BE2C (cell line): Measurements from ENCODE around the gene POFUT1.

Source experiments
- DNase-seq: peaks from one replicate; pipeline ENCODE4 v3.0.0-alpha.2; 2020
- H3K27me3 ChIP-seq: fragments of 250-450 bp; sonication (Bioruptor Pico); 2 replicates; pipeline ENCODE4 v1.5.1; 2020; ENCODE audit warnings: mild to moderate bottlenecking
- H3K36me3 ChIP-seq: fragments of 250-450 bp; sonication (Bioruptor Pico); 2 replicates; pipeline ENCODE4 v1.5.1; 2020; ENCODE audit warnings: mild to moderate bottlenecking
- H3K4me1 ChIP-seq: fragments of 250-450 bp; sonication (Bioruptor Pico); 2 replicates; pipeline ENCODE4 v1.5.1; 2020
- H3K4me3 ChIP-seq: 2 replicates; pipeline ENCODE4 v1.5.1; 2011; ENCODE audit warnings: low read depth, low read length
- H3K9me3 ChIP-seq: fragments of 250-450 bp; sonication (Bioruptor Pico); 2 replicates; pipeline ENCODE4 v1.5.1; 2020
- CTCF ChIP-seq: IDR thresholded peaks from 2 replicates; pipeline ENCODE4 v1.5.1; 2012; ENCODE audit warnings: mild to moderate bottlenecking, low read depth, low read length

Gene POFUT1

DNA sequence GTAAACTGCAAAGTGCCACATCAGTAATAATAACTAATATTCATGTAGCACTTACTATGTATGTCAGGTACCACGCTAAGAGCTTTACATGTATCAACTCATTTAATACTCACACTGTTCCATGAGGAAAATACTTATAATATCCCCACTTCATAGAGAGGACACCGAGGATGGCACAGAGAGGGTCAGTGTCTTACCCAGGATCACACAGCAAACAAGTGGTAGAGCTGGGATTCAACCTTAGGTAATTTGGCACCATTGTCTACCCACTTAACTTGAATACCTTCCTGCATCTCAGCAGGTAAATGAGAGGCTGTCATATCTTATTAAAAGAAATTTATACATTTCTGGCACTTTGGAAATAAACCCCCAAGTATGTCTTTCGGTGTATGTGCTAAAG lies 8.0 kb downstream of the POFUT1 start:
- H3K4me1 ChIP-seq: peaks cover 3% of the 10 kb centered on the region
- no peaks in the 10 kb centered on the region for H3K27me3 ChIP-seq
- H3K36me3 ChIP-seq: peaks cover 57% of the 10 kb centered on the region
- H3K4me3 ChIP-seq: no peak overlapping the region
- TF ChIP-seq CTCF: no peak
- DNase-seq: no peak
- no peaks in the 10 kb centered on the region for H3K9me3 ChIP-seq

GRCh38 chr20:32216179-32217142 lies 8.8 kb downstream of the POFUT1 start:
- Histone ChIP-seq H3K4me1 (peaks cover 3% of the 10 kb centered on the region), H3K27me3 (no peaks in the 10 kb centered on the region), H3K9me3 (no peaks in the 10 kb centered on the region), H3K36me3 (peaks cover 62% of the 10 kb centered on the region), H3K4me3 (no peak overlapping the region)
- DNase-seq: no peak
- TF ChIP-seq CTCF: no peak

DNA sequence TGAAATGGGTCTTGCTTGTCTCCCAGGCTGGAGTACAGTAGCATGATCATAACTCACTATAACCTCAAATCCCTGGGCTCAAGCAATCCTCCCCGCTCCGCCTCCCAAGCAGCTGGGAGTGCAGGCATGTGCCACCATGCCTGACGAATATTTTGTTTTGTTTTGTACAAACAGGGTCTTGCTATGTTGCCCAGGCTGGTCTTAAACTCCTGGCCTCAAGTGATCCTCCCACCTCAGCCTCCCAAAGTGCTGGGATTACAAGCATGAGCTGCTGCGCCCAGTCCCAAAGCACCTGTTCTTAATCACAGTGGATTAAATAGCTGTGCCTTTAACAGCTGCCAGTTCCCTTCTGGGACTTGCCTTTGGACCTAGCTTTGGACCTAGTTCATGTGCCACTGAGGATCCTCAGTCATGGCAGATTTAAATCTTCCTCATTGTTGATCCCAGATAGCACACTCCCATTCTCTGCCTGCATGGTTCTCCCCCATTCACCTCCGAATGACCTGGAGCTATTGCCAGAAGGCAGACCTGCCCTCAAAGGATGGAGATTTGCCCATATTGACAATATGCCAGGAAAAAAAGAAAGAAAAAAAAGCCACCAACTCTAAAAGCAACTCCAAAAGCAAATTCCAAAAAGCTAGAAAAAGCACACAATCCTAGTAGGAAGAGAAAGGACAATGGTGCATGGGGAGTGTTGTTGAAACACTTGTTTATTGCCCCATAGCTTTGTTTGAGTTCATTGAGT lies 10.6 kb downstream of the POFUT1 start:
- Histone ChIP-seq H3K4me1 (peaks cover 3% of the 10 kb centered on the region), H3K9me3 (no peaks in the 10 kb centered on the region), H3K27me3 (no peaks in the 10 kb centered on the region), H3K36me3 (peaks cover 76% of the 10 kb centered on the region), H3K4me3 (no peak overlapping the region)
- no peak for DNase-seq
- no peak for TF ChIP-seq CTCF

- Histone ChIP-seq H3K4me1 (no peaks in the 10 kb centered on the region), H3K4me3 (no peak overlapping the region), H3K9me3 (no peaks in the 10 kb centered on the region), H3K36me3 (peaks cover 56% of the 10 kb centered on the region), H3K27me3 (no peaks in the 10 kb centered on the region)
- DNase-seq: no peak
- no peak for TF ChIP-seq CTCF
Observed at GRCh38 chr20:32224463-32224862, 16.8 kb downstream of the POFUT1 start.

- Histone ChIP-seq H3K36me3 (peaks cover 49% of the 10 kb centered on the region), H3K4me3 (no peak overlapping the region), H3K27me3 (no peaks in the 10 kb centered on the region), H3K4me1 (no peaks in the 10 kb centered on the region), H3K9me3 (no peaks in the 10 kb centered on the region)
- no peak for TF ChIP-seq CTCF
- no peak for DNase-seq
Observed at GRCh38 chr20:32226391-32226790, 18.7 kb downstream of the POFUT1 start.
